Measurements from ENCODE around the gene ZNF30.
"Not testable (repeated sequence)": the region's sequence is repeated elsewhere in the genome, so short reads cannot be mapped to it uniquely, and the experiment has no call there.

ZNF30 gene

DNA sequence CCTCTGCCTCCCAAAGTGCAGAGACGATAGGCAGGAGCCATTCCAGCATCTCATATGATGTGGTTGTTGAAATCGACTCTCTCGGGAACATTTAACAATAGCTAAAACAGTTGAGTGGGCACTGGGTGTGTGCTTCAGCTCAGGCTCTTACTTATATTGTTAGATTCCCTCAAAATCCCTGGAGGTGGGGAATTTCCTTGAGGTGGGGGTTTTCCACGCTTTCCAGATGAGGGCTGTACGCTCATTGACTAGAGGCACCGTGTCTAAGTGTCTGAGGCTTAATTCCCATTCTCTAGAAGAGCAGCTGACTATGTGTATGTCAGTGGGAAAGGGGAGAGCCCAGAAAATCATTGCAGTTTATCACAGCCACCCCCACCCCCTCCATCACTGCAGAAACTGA lies 62.6 kb downstream of the ZNF30 start:
- no peak for DNase-seq

DNA sequence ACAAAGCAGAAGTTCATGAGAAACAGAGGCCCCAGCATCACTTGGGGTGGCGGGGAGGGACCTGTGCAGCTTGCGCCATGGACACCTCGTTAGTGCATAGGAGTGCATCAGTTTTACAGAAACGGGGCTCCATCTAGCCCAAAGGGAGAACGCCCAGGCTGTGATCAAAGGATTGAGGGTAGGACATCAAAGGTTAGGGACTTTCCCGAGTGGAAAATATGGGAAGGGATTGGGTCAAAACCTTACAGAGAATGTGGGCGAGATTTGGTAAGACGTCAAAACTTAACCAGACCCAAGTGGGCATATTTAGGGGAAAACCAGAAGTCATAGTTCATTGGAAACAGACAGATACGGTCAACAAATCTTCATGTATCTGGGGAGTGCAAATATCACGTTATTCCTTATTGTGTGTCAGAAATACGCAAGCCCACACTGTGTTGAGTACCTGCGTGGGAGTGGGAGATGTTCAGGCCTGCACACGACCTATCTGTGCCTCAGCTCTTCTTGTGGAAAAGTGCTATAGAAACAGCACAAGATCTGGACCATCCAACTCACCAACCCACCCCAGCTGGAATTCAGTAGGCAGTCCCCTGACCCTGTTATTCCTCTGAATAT lies 64.0 kb downstream of the ZNF30 start:
- DNase-seq, result no peak

DNA sequence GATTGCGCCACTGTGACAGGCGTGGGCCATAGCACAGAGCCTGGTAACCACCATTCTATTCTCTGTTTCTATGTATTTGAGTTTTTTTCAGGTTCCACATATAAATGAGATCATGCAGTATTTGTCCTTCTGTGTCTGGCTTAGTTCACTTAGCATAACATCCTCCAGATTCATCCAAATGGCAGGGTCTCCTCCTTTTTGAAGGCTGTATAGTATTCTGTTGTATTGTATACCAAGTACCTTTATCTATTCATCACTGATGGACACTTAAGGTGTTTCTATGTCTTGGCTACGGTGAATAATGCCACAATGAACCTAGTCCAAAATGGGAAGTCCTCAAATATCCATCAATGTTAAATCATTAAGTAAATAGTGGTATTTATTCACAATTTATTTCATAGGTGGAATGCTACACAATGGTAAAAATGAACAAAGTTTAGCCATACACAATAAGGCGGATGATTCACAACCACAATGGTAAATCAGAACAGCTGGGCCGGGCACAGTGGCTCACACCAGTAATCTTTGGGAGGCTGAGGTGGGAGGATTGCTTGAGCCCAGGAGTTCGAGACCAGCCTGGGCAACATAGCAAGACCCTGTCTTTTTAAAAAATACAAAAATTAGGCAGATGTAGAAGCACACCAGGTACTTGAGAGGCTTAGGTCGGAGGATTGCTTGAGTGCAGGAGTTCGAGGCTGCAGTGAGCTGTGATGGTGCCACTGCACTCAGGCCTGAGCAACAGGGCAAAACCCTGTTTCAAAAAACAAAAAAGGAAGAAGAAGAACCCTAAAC lies 65.0 kb downstream of the ZNF30 start:
- no peak for DNase-seq

DNA sequence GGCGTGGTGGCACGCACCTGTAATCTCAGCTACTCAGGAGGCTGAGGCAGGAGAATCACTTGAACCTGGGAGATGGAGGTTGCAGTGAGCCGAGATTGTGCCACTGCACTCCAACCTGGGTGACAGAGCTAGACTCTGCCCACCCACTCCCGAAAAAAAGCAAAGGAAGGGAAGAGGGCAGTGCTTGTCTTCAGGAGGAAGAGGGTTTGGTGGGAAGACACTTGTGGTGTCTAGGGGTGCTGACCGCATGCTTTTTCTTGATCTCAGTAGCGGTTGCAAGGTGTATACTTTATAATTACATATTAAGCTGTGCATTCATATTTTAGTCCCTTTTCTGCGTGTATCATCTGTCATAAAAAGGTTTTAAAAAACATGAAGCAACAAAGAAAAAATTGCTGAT lies 65.9 kb downstream of the ZNF30 start:
- DNase-seq, result not testable (repeated sequence)

DNA sequence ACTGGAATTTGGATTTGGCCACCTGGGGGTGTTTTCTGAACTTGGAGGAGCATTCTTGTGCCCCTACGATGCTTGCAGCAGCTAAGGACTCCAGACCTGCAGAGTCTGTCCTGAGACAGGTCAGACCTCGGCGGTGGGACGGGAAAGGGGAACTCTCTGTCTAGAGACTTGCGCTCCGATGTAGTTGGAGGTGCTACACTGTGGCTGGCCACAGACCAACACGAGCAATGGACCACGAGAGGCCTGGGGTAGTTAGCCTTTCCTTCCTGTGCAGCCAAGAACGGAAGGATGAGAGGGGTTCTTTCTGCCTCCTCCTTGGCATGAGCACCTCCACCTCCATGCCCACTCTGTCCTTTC lies 67.6 kb downstream of the ZNF30 start:
- DNase-seq, result no peak

All from NCI-H226 (cell line).